Mucosa of stomach (tissue), 1 donor: ENCODE data around the gene PAIP2B.

Experiments
- H3K27me3 ChIP-seq: one replicate; pipeline ENCODE4 v1.7.0; 2013; ENCODE audit warnings: mild to moderate bottlenecking, low read length; ENCODE audit not compliant: control insufficient read depth, insufficient read depth
- H3K36me3 ChIP-seq: one replicate; pipeline ENCODE4 v1.7.0; 2013; ENCODE audit warnings: low read length; ENCODE audit not compliant: control insufficient read depth, insufficient read depth
- H3K4me1 ChIP-seq: one replicate; pipeline ENCODE4 v1.7.0; 2013; ENCODE audit warnings: mild to moderate bottlenecking, low read length; ENCODE audit not compliant: control insufficient read depth, insufficient read depth
- H3K4me3 ChIP-seq: one replicate; pipeline ENCODE4 v1.7.0; 2013; ENCODE audit warnings: low read length
- H3K9ac ChIP-seq: one replicate; pipeline ENCODE4 v1.7.0; 2013; ENCODE audit warnings: mild to moderate bottlenecking, low read length, moderate library complexity
- H3K9me3 ChIP-seq: one replicate; pipeline ENCODE4 v1.7.0; 2013; ENCODE audit warnings: mild to moderate bottlenecking, low read length, moderate library complexity; ENCODE audit not compliant: control insufficient read depth
- donor health status: Pancreatic carcinoma.

The PAIP2B gene, protein sequence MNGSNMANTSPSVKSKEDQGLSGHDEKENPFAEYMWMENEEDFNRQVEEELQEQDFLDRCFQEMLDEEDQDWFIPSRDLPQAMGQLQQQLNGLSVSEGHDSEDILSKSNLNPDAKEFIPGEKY

GRCh38 chr2:71226965-71227560, at the start of gene PAIP2B:
Gene PAIP2B (minus strand): TSS chr2:71227103. CDS start chr2:71202589, 24,514 bp downstream.
- peaks cover 5% of the 10 kb centered on the region for H3K4me1 ChIP-seq
- H3K36me3 ChIP-seq, result no peaks in the 10 kb centered on the region
- H3K27me3 ChIP-seq, result no peaks in the 10 kb centered on the region
- no peaks in the 10 kb centered on the region for H3K9me3 ChIP-seq
- peak within 1 kb of the TSS; percentile 89 for H3K4me3 ChIP-seq
- H3K9ac ChIP-seq, result peak within 1 kb of the TSS; percentile 76

- no peaks in the 10 kb centered on the region for H3K36me3 ChIP-seq
- peaks cover 16% of the 10 kb centered on the region for H3K4me1 ChIP-seq
- no peaks in the 10 kb centered on the region for H3K9me3 ChIP-seq
- H3K27me3 ChIP-seq, result peaks cover 7% of the 10 kb centered on the region
- H3K4me3 ChIP-seq, result no peak overlapping the region
- H3K9ac ChIP-seq, result no peak overlapping the region
Measured at GRCh38 chr2:71275939-71276310, 49.0 kb upstream of the PAIP2B start.

DNA sequence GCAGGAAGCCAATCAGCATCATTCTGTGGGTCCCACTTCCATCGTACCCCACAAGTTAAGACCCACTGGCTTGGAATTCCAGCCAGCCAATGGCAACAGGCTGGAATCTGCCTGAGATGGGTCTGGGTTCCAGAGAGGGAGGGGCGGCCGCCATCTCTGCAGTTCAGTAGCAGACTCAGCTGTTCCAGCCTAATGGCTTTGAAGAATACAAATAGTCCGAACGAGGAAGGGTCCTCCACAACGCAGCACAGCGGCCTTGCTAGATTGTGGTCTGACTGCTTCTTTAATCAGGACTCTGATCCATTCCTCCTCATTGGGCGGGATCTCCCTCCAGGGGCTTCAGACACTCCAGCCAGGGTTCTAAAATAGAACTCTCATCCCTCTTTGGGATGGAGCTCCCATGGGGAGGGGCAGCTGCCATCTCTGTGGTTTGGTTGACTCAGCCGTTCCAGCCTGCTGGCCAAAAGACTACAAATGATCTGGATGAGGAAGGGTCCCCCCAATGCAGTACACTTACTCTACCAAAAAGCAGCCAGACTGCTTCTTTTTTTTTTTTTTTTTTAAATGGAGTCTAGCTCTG, 42.7 kb upstream of the PAIP2B start:
- peaks cover 4% of the 10 kb centered on the region for H3K27me3 ChIP-seq
- H3K4me1 ChIP-seq, result no peaks in the 10 kb centered on the region
- no peaks in the 10 kb centered on the region for H3K36me3 ChIP-seq
- H3K9ac ChIP-seq, result no peak overlapping the region
- no peaks in the 10 kb centered on the region for H3K9me3 ChIP-seq
- no peak overlapping the region for H3K4me3 ChIP-seq

DNA sequence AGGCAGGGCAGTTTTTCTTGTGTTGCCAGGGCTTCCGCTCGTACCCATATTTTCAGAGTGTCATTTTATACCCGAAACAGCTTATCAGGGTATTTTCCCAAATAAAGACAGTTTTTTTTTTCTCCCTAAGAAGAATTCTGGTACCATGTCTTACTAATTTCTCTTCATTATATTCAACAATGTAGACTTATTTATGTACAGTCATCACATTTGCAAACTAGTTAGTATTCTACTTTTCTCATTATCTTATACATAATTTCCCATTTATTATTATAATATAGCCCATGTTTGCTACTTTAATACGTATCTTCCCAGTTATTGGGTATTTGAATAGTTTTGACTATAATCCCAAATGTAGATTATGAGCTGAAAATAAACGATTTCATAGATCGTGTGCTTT, 36.5 kb upstream of the PAIP2B start:
- Histone ChIP-seq H3K36me3 (no peaks in the 10 kb centered on the region), H3K9ac (no peak overlapping the region), H3K4me3 (no peak overlapping the region), H3K4me1 (no peaks in the 10 kb centered on the region), H3K9me3 (no peaks in the 10 kb centered on the region), H3K27me3 (no peaks in the 10 kb centered on the region)

DNA sequence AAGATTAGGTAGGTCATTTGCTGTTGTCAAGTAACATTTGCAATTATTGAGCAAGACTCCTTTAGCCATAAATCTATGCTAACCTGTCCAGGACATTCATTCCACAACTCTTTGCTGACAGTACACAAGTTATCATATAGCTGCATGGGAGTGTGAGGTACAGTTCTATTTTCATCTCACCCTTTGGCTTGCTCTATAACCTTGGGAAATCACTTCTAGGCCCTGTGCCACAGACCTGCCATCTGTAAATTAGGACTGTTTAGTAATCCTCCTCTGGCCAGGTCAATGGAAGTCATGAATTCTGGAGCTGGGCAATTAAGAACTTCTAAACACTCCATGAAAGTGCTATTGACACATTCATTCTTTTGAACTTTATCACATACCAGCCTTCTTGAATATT, 34.6 kb upstream of the PAIP2B start:
- no peak overlapping the region for H3K9ac ChIP-seq
- H3K9me3 ChIP-seq, result no peaks in the 10 kb centered on the region
- no peaks in the 10 kb centered on the region for H3K27me3 ChIP-seq
- no peaks in the 10 kb centered on the region for H3K36me3 ChIP-seq
- H3K4me1 ChIP-seq, result no peaks in the 10 kb centered on the region
- no peak overlapping the region for H3K4me3 ChIP-seq

- H3K4me3 ChIP-seq, result no peak overlapping the region
- H3K36me3 ChIP-seq, result no peaks in the 10 kb centered on the region
- no peaks in the 10 kb centered on the region for H3K4me1 ChIP-seq
- no peaks in the 10 kb centered on the region for H3K27me3 ChIP-seq
- H3K9ac ChIP-seq, result no peak overlapping the region
- no peaks in the 10 kb centered on the region for H3K9me3 ChIP-seq
Measured at GRCh38 chr2:71256421-71256820, 29.5 kb upstream of the PAIP2B start.

- H3K36me3 ChIP-seq, result no peaks in the 10 kb centered on the region
- H3K4me3 ChIP-seq, result no peak overlapping the region
- H3K9me3 ChIP-seq, result no peaks in the 10 kb centered on the region
- H3K27me3 ChIP-seq, result no peaks in the 10 kb centered on the region
- no peak overlapping the region for H3K9ac ChIP-seq
- H3K4me1 ChIP-seq, result no peaks in the 10 kb centered on the region
Measured at GRCh38 chr2:71254776-71255175, 27.9 kb upstream of the PAIP2B start.

DNA sequence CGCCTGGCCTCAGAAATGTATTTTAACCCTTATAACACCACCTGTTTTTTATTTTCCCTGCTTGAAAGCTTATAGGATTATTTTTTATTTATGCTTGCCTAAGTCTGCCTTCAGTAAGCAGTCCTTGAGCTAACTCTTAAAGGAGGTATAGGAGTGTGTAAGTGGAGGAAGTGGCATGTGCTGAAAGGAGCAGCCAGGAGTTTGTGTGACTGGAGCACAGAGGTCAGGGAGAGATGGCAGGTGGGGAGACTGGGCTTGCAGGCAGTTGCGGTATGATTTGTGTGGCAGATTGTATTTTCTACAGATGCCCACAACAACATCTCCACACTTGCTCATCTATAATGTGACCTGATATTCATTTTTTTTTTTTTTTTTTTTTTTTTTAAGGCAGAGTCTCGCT, 27.2 kb upstream of the PAIP2B start:
- no peak overlapping the region for H3K4me3 ChIP-seq
- H3K4me1 ChIP-seq, result no peaks in the 10 kb centered on the region
- no peak overlapping the region for H3K9ac ChIP-seq
- H3K36me3 ChIP-seq, result no peaks in the 10 kb centered on the region
- no peaks in the 10 kb centered on the region for H3K27me3 ChIP-seq
- no peaks in the 10 kb centered on the region for H3K9me3 ChIP-seq

DNA sequence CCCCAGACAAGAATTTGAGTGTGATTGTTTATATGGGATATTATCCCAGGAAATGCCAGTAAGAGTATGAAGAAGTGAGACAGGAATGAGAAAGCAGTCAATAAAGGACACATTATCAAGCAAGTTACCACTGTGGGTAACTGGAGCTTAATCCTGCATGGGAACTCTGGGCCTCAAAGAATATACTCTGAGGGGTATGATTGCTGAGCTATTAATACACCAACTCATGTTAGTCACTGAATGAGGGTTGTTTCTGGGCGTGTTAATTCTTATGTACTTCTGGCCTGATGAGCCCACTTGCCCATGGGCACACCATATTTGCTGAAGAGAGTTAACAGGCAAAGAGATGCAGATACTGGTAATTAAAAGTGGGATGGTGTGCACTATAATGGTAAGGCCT, 26.6 kb upstream of the PAIP2B start:
- Histone ChIP-seq H3K9me3 (no peaks in the 10 kb centered on the region), H3K4me1 (no peaks in the 10 kb centered on the region), H3K27me3 (no peaks in the 10 kb centered on the region), H3K36me3 (no peaks in the 10 kb centered on the region), H3K9ac (no peak overlapping the region), H3K4me3 (no peak overlapping the region)

DNA sequence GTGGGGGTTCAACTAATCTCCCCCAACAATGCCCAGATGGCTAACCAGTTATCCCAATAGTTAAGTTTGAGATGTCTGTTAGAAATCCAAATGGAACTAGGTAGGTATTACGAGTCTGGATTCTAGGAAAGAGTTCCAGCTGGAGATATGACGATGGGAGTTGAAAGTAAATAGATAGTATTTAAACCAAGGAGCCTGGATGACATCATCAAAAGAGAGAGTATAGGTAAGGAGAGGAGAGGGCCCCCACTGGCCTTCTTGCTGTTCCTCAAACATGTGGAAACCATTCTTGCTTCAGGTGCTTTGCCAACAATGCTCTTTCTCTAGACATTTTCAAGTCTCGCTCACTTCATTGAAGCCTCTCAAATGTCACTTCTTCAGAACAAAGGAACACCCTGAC, 26.0 kb upstream of the PAIP2B start:
- Histone ChIP-seq H3K4me1 (no peaks in the 10 kb centered on the region), H3K9ac (no peak overlapping the region), H3K27me3 (no peaks in the 10 kb centered on the region), H3K36me3 (no peaks in the 10 kb centered on the region), H3K9me3 (no peaks in the 10 kb centered on the region), H3K4me3 (no peak overlapping the region)

GRCh38 chr2:71250935-71251334, 24.0 kb upstream of the PAIP2B start:
- Histone ChIP-seq H3K36me3 (no peaks in the 10 kb centered on the region), H3K27me3 (no peaks in the 10 kb centered on the region), H3K9ac (no peak overlapping the region), H3K4me3 (no peak overlapping the region), H3K9me3 (no peaks in the 10 kb centered on the region), H3K4me1 (no peaks in the 10 kb centered on the region)

- H3K4me3 ChIP-seq, result no peak overlapping the region
- H3K9ac ChIP-seq, result no peak overlapping the region
- H3K9me3 ChIP-seq, result no peaks in the 10 kb centered on the region
- H3K4me1 ChIP-seq, result no peaks in the 10 kb centered on the region
- H3K27me3 ChIP-seq, result no peaks in the 10 kb centered on the region
- no peaks in the 10 kb centered on the region for H3K36me3 ChIP-seq
Measured at GRCh38 chr2:71244302-71244660, 17.4 kb upstream of the PAIP2B start.
